ENCODE measurements around the gene AOC3.

The AOC3 gene

GRCh38 chr17:42850954-42851353 lies at the start of gene AOC3:
Gene AOC3, plus strand, starts transcription at chr17:42851199. Its CDS starts 145 bp downstream, at chr17:42851344.
- DNase-seq (ENCODE audit: low spot score): no peak

GRCh38 chr17:42803074-42803883 lies 47.7 kb upstream of the AOC3 start:
- DNase-seq (ENCODE audit: low spot score): no peak

GRCh38 chr17:42804918-42805367 lies 46.1 kb upstream of the AOC3 start:
- DNase-seq (ENCODE audit: low spot score): no peak

- no peak for DNase-seq (ENCODE audit: low spot score)
Observed at GRCh38 chr17:42806249-42806648, 44.8 kb upstream of the AOC3 start.

GRCh38 chr17:42809250-42809649 lies 41.7 kb upstream of the AOC3 start:
- no peak for DNase-seq (ENCODE audit: low spot score)

- DNase-seq (ENCODE audit: low spot score): no peak
Observed at GRCh38 chr17:42814633-42815399, 36.2 kb upstream of the AOC3 start.

GRCh38 chr17:42817866-42818265 lies 33.1 kb upstream of the AOC3 start:
- DNase-seq (ENCODE audit: low spot score): no peak

- no peak for DNase-seq (ENCODE audit: low spot score)
Observed at GRCh38 chr17:42818379-42818778, 32.6 kb upstream of the AOC3 start.

GRCh38 chr17:42819939-42820535 lies 31.0 kb upstream of the AOC3 start:
- peak; percentile 82 for DNase-seq (ENCODE audit: low spot score)

GRCh38 chr17:42821176-42821575 lies 29.8 kb upstream of the AOC3 start:
- no peak for DNase-seq (ENCODE audit: low spot score)

GRCh38 chr17:42827472-42827871 lies 23.5 kb upstream of the AOC3 start:
- DNase-seq (ENCODE audit: low spot score): no peak

- DNase-seq (ENCODE audit: low spot score): no peak
Observed at GRCh38 chr17:42830971-42831370, 20.0 kb upstream of the AOC3 start.

GRCh38 chr17:42832213-42832933 lies 18.6 kb upstream of the AOC3 start:
- DNase-seq (ENCODE audit: low spot score): no peak

GRCh38 chr17:42832934-42833766 lies 17.8 kb upstream of the AOC3 start, which contains the start of gene PSME3:
Gene PSME3, plus strand, starts transcription at chr17:42833397. Its CDS starts 235 bp downstream, at chr17:42833632.
- DNase-seq (ENCODE audit: low spot score): peak; percentile 93

- DNase-seq (ENCODE audit: low spot score): no peak
Observed at GRCh38 chr17:42833767-42834422, 17.1 kb upstream of the AOC3 start.

- no peak for DNase-seq (ENCODE audit: low spot score)
Observed at GRCh38 chr17:42835732-42836131, 15.3 kb upstream of the AOC3 start.

GRCh38 chr17:42841975-42842685 lies 8.9 kb upstream of the AOC3 start:
- DNase-seq (ENCODE audit: low spot score): no peak

- DNase-seq (ENCODE audit: low spot score): peak; percentile 71
Observed at GRCh38 chr17:42843358-42843934, 7.6 kb upstream of the AOC3 start.

GRCh38 chr17:42844271-42844670 lies 6.7 kb upstream of the AOC3 start, which contains the start of gene AOC2:
Gene AOC2, plus strand, starts transcription at chr17:42844580. Its CDS starts 47 bp downstream, at chr17:42844627.
- no peak for DNase-seq (ENCODE audit: low spot score)
